ENCODE results near the gene XCL1.
"Not testable (repeated sequence)": the region's sequence is repeated elsewhere in the genome, so short reads cannot be mapped to it uniquely, and the experiment has no call there.

XCL1 gene

DNA sequence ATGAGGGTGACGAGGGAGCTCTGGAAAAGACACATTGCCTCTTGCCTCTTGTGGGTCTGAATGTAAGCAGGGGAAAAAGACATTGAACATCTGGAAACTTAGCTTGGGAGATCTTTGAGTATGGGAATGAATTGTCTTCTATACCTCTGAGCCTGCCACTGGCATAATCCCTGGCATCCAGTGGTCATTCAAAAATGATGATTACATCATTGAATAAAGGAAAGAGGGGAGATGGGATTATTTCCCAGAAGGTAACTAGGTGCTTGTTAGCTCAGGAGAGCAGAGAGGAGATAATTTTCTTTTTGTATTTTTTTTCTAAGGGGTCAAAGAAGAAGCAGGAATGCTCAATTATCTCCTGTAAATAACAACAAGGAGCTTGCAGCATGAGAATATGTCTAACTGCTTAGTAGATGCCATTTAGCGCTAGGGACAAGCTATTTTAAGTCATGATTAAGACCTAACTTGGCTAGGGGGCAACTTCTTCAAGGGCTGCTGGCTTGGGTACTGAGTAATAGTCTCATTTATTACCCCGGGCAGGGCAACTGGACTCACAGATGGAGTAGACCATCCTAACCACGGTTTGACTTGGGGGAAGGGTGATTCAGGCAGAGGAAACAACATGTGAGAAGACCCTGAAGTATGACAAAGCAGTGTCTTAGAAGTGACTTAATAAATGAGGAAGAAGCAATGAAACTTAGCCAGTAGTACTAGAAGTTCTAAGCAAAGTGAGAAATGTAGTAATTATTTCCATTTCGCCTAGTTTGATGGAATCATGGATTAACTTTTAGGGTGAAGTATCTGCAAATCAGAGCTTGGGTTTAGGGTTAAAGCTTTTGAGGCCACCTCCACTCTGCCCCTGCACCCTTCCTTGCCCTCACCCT, 21.6 kb upstream of the XCL1 start:
- no peak for TF ChIP-seq ZNF274 (IDR thresholded peaks at IDR 0.05; ENCODE audit: low read depth, low read length)
- no peak overlapping the region for H3K4me3 ChIP-seq (ENCODE audit: low read length)

- no peak overlapping the region for H3K4me3 ChIP-seq (ENCODE audit: low read length)
- no peak for TF ChIP-seq ZNF274 (IDR thresholded peaks at IDR 0.05; ENCODE audit: low read depth, low read length)
Measured at GRCh38 chr1:168555508-168556046, 20.8 kb upstream of the XCL1 start.

DNA sequence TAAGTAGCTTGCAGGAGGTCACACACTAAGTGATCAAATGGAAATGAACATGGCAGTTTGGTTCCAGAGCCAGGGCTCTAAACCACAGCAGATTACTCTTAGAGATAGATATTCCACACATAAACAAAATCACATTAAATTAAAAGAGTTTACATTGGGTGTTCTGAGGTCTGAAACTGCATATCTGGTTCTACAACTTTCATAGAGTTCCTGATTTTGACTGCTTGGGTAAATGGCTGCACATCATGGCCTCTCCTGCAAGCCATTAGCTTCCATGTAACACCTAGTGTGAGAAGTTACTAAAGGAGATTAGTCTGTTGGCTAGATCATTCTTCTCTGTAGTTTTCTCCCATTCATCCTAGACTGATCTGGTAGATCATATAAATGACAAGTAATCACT, 19.8 kb upstream of the XCL1 start:
- H3K4me3 ChIP-seq (ENCODE audit: low read length), result no peak overlapping the region
- TF ChIP-seq ZNF274 (IDR thresholded peaks at IDR 0.05; ENCODE audit: low read depth, low read length), result no peak

DNA sequence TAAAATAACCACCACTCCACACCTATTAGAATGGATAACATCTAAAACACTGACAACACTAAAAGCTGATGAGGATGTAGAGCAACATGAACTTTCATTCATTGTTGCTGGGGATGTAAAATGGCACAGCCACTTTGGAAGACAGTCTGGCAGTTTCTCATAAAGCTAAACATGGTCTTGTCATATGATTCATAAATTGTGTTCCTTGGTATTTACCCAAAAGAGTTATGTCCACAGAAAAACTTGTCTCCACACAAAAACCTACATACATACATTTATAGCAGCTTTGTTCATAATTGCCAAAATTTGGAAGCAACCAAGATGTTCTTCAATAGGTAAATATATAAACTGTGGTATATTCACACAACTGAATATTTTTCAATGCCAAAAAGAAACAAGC, 16.0 kb upstream of the XCL1 start:
- H3K4me3 ChIP-seq (ENCODE audit: low read length), result no peak overlapping the region
- no peak for TF ChIP-seq ZNF274 (IDR thresholded peaks at IDR 0.05; ENCODE audit: low read depth, low read length)

DNA sequence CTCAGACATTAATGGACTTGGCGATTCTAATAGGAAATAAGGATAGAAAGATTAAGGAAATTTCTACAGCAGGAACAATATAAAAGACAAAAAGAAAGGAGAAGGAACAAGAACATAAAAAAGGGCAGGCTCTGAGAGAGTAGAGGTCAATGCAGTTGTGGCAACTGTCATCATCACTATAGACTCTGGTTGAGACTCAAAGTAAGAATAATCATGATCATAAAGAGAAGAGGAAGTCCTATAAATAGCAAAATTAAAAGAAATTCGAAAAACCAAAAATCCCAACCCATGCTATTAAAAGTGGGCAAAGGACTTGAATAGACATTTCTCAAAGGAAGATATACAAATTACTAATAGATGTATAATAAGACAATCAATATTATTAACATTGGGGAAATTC, 14.4 kb upstream of the XCL1 start:
- no peak overlapping the region for H3K4me3 ChIP-seq (ENCODE audit: low read length)
- no peak for TF ChIP-seq ZNF274 (IDR thresholded peaks at IDR 0.05; ENCODE audit: low read depth, low read length)

DNA sequence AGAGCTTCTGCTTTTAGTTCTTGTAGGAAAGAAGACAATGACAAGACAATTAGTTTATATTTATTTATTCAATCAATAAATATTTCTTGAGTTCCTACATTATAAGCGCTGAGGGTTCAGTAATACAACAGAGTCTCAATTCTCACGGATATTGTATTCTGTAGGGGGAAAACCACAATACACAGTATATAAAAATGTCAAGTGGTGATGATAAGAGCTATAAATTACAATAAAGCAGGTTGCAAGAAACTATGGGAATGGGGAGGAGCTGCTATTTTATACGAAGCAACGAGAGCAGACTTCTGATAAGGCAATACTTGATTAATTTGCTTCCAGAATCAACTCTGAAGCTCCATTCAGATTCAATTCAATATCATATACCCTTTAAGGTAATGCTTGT, 10.6 kb upstream of the XCL1 start:
- no peak for TF ChIP-seq ZNF274 (IDR thresholded peaks at IDR 0.05; ENCODE audit: low read depth, low read length)
- H3K4me3 ChIP-seq (ENCODE audit: low read length), result no peak overlapping the region

DNA sequence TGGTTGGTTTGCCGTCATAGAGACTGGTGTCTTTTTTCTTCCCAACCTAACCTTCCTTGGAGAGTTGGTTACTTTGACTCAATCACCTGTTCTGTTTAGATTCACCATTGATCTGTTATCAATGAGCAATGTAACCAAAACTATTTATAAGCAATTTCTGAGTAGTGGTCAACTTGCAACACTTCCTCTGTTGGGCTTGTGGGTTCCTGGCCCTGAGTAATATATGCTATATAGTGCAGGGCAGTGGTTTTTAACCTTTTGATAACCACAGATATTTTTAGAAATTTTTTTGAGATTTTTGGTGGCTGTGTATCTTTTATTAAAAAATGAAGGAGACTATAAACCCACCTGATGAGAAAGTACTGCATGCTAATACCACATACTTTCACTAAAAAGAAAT, 9.4 kb upstream of the XCL1 start:
- TF ChIP-seq ZNF274 (IDR thresholded peaks at IDR 0.05; ENCODE audit: low read depth, low read length), result no peak
- H3K4me3 ChIP-seq (ENCODE audit: low read length), result no peak overlapping the region

GRCh38 chr1:168567568-168567967, 8.8 kb upstream of the XCL1 start:
- no peak overlapping the region for H3K4me3 ChIP-seq (ENCODE audit: low read length)
- TF ChIP-seq ZNF274 (IDR thresholded peaks at IDR 0.05; ENCODE audit: low read depth, low read length), result no peak

DNA sequence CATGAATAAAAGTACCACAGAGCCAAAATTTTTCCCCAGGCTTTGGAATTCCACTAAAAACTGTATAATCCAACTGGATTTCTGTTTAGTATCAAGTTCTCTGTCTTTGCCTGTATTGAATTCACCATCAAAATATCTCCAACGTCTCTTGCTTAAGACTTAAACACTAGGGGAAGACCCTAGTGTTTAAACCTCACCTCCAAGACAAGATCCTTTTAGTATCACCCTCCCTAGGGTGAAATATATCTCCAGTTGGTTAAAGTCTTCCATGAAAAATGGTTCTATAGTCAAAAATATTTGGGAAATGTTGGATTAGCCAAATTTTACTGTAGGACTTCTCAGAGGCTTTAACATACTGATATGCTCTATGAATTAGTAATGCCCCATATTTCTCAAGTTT, 8.1 kb upstream of the XCL1 start:
- no peak for TF ChIP-seq ZNF274 (IDR thresholded peaks at IDR 0.05; ENCODE audit: low read depth, low read length)
- no peak overlapping the region for H3K4me3 ChIP-seq (ENCODE audit: low read length)

DNA sequence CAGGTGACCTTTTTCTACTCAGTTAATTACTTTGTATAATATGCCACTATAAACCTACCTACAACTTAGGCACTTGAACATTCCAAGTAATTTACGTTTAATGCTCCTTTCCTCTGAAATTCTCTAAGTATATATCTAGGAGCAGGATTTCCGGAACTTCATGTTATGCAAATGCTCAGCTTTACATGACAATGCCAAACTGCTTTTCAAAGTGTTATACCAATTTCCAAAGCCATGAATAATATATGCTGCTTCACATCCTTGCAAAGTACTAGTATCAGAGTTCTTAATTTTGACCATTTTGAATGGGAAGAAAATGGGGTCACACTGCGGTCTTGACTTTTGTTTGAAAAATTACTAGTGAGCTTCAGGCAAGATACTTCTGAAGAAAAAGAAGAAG, 5.8 kb upstream of the XCL1 start:
- no peak for TF ChIP-seq ZNF274 (IDR thresholded peaks at IDR 0.05; ENCODE audit: low read depth, low read length)
- H3K4me3 ChIP-seq (ENCODE audit: low read length), result no peak overlapping the region

DNA sequence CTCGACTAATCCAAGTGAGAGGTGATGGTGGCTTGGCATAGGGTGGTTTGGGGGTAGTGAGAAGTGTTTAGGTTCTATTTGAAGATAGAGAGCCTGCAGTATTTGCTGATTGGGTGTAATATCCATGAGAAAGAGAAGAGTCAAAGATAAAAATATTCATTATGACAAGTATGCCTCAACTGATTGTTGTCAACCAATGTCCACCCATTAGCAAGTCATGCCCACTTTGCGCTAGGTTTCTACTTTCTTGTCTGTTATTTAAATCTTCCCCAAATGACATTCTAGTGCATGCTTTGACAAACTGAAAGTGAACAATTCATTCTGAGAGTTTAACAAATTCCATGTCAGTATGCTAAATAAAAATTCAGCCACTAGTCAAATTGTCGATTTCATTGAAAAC, 3.8 kb upstream of the XCL1 start:
- TF ChIP-seq ZNF274 (IDR thresholded peaks at IDR 0.05; ENCODE audit: low read depth, low read length), result no peak
- no peak overlapping the region for H3K4me3 ChIP-seq (ENCODE audit: low read length)

- H3K4me3 ChIP-seq (ENCODE audit: low read length), result not testable (repeated sequence)
Measured at GRCh38 chr1:168574234-168574633, 2.2 kb upstream of the XCL1 start.

DNA sequence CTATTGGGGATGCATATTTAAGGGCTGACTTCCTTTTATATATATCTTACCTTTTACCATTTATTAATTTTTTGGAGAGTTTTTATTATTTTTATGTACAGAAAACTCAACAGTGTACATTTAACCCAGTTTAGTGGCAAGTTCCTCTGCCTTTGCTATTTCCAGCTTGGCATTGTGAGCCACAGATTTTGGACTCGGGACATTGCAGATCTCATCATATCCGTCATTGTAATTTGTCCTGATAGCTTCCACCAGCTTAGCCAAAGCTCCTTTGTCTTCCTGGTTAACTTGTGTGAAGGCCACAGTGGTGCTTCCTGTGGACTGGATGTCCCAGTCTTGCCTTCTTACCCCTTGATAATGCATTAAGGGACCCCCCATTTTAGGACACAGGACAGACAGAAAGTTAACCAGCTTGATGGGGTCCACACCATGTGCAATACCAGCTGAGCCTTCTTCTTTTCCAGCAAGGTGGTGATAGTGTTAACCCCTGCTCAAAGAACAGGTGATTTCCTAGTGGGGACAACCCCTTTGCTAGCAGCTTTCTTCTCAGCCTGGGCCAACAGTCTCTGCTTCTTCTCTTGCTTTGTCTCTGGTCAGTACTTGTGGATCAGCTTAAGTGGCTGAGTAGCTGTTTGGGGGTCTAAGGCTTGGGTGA, 2.3 kb downstream of the XCL1 start:
- H3K4me3 ChIP-seq (ENCODE audit: low read length), result not testable (repeated sequence)

DNA sequence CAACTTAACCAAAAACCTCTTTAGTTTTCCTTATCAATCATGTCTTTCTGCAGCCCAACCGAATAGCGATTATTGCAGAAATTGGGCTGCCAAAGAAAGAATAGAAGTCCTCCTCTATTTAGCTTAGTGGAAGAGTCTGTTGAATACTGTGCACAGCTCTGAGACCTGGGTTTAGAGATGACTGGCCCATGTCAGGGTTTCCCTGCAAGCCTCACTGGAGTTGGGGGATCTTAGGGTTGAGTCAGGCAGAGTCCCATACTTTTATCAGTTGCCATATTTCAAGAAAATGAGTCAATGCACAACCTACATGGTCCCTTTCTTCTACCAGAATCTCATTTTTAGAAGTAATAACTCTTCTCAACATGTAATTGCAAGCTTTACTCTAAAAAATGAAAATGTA, 3.9 kb downstream of the XCL1 start:
- not testable (repeated sequence) for H3K4me3 ChIP-seq (ENCODE audit: low read length)

DNA sequence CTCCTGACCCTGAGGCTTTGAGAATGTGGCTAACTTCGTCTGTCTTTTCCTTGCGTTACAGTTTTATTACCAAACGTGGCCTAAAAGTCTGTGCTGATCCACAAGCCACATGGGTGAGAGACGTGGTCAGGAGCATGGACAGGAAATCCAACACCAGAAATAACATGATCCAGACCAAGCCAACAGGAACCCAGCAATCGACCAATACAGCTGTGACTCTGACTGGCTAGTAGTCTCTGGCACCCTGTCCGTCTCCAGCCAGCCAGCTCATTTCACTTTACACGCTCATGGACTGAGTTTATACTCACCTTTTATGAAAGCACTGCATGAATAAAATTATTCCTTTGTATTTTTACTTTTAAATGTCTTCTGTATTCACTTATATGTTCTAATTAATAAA, 4.6 kb downstream of the XCL1 start:
- not testable (repeated sequence) for H3K4me3 ChIP-seq (ENCODE audit: low read length)

All from GM08714 (cell line).